GM12892 (cell line): ENCODE measurements around the gene CDKN2AIPNL.

Experiments used
- POLR2A ChIP-seq: IDR thresholded peaks from 2 replicates; pipeline ENCODE4 v1.6.1; 2011; ENCODE audit warnings: low read depth, low read length, control low read depth
- POLR2AphosphoS5 ChIP-seq: IDR thresholded peaks from 2 replicates; pipeline ENCODE4 v1.6.1; 2011; ENCODE audit warnings: low read depth, low read length, control low read depth
- TAF1 ChIP-seq: IDR thresholded peaks from 2 replicates; pipeline ENCODE4 v1.6.1; 2011; ENCODE audit warnings: low read depth, mild to moderate bottlenecking, control low read depth, low read length, borderline replicate concordance

GRCh38 chr5:134459010-134459403 lies 47.3 kb upstream of the CDKN2AIPNL start:
- TF ChIP-seq POLR2AphosphoS5 (no peak), POLR2A (no peak), TAF1 (no peak)
